ENCODE data around the gene SHISA5. TPM values are rescaled to one million over a fixed set of nuclear protein-coding genes. Genes with fewer than 3 reads are reported as not detected.
A peak's percentile ranks its signal among the peaks of the same experiment; 100 is the strongest.

SHISA5 gene
- total and polyA plus RNA-seq, 2 experiments from 2014 or later = 192 to 369 TPM

GRCh38 chr3:48501196-48501595 lies 2.8 kb downstream of the SHISA5 start:
- Histone ChIP-seq H3K27ac (no peak overlapping the region), H2AFZ (no peak overlapping the region), H3K4me3 (no peak overlapping the region), H3K27me3 (no peaks in the 10 kb centered on the region), H3K4me2 (no peak overlapping the region), H3K79me2 (peaks cover 13% of the 10 kb centered on the region), H3K9me2 (replicated peaks; ENCODE audit: insufficient read depth) (no peaks in the 10 kb centered on the region), H3K4me1 (ENCODE audit: insufficient read depth) (peaks cover 13% of the 10 kb centered on the region), H3K36me3 (replicated peaks; ENCODE audit: insufficient read depth, low read depth) (no peaks in the 10 kb centered on the region), H3K9me3 (ENCODE audit: low read depth) (no peaks in the 10 kb centered on the region), H4K20me1 (ENCODE audit: insufficient read depth, poor library complexity, severe bottlenecking) (no peaks in the 10 kb centered on the region)
- TF ChIP-seq CTCF (IDR thresholded peaks at IDR 0.05; ENCODE audit: poor library complexity) (no peak), EZH2 (IDR thresholded peaks at IDR 0.05; ENCODE audit: borderline replicate concordance) (no peak), EZH2phosphoT487 (IDR thresholded peaks at IDR 0.05; ENCODE audit: low read depth, severe bottlenecking, unreplicated experiment) (no peak)
- WGBS (ENCODE audit: low lambda C conversion rate, missing lambda C conversion rate) = 89% methylated on average over 7 of the region's 7 CpGs
- DNase-seq (ENCODE audit: low spot score) = no peak

GRCh38 chr3:48500656-48501055 lies 3.3 kb downstream of the SHISA5 start:
- Histone ChIP-seq H3K27ac (no peak overlapping the region), H3K4me1 (ENCODE audit: insufficient read depth) (peaks cover 13% of the 10 kb centered on the region), H3K4me2 (no peak overlapping the region), H3K36me3 (replicated peaks; ENCODE audit: insufficient read depth, low read depth) (no peaks in the 10 kb centered on the region), H3K79me2 (peaks cover 13% of the 10 kb centered on the region), H3K9me3 (ENCODE audit: low read depth) (no peaks in the 10 kb centered on the region), H4K20me1 (ENCODE audit: insufficient read depth, poor library complexity, severe bottlenecking) (no peaks in the 10 kb centered on the region), H3K4me3 (no peak overlapping the region), H2AFZ (no peak overlapping the region), H3K9me2 (replicated peaks; ENCODE audit: insufficient read depth) (no peaks in the 10 kb centered on the region), H3K27me3 (no peaks in the 10 kb centered on the region)
- TF ChIP-seq EZH2phosphoT487 (IDR thresholded peaks at IDR 0.05; ENCODE audit: low read depth, severe bottlenecking, unreplicated experiment) (no peak), CTCF (IDR thresholded peaks at IDR 0.05; ENCODE audit: poor library complexity) (no peak), EZH2 (IDR thresholded peaks at IDR 0.05; ENCODE audit: borderline replicate concordance) (no peak)
- 99% methylated on average over 5 of the region's 5 CpGs for WGBS (ENCODE audit: low lambda C conversion rate, missing lambda C conversion rate)
- no peak for DNase-seq (ENCODE audit: low spot score)

- DNase-seq (ENCODE audit: low spot score) = no peak
- Histone ChIP-seq H3K27me3 (no peaks in the 10 kb centered on the region), H3K79me2 (no peaks in the 10 kb centered on the region), H2AFZ (no peak overlapping the region), H3K4me3 (no peak overlapping the region), H4K20me1 (ENCODE audit: insufficient read depth, poor library complexity, severe bottlenecking) (no peaks in the 10 kb centered on the region), H3K4me2 (no peak overlapping the region), H3K9me3 (ENCODE audit: low read depth) (no peaks in the 10 kb centered on the region), H3K4me1 (ENCODE audit: insufficient read depth) (no peaks in the 10 kb centered on the region), H3K27ac (peak overlapping the region; percentile 66), H3K9me2 (replicated peaks; ENCODE audit: insufficient read depth) (no peaks in the 10 kb centered on the region), H3K36me3 (replicated peaks; ENCODE audit: insufficient read depth, low read depth) (no peaks in the 10 kb centered on the region)
- 86% methylated on average over 3 of the region's 3 CpGs for WGBS (ENCODE audit: low lambda C conversion rate, missing lambda C conversion rate)
- TF ChIP-seq EZH2 (IDR thresholded peaks at IDR 0.05; ENCODE audit: borderline replicate concordance) (no peak), EZH2phosphoT487 (IDR thresholded peaks at IDR 0.05; ENCODE audit: low read depth, severe bottlenecking, unreplicated experiment) (no peak), CTCF (IDR thresholded peaks at IDR 0.05; ENCODE audit: poor library complexity) (no peak)
Observed at GRCh38 chr3:48493203-48493501, 10.8 kb downstream of the SHISA5 start.
